ENCODE results near the gene OR1N1.
"Not testable (repeated sequence)": the region's sequence is repeated elsewhere in the genome, so short reads cannot be mapped to it uniquely, and the experiment has no call there.

OR1N1 gene

GRCh38 chr9:122527193-122527592 is at the start of gene OR1N1:
Gene OR1N1, minus strand, starts transcription at chr9:122527293. Its CDS starts 0 bp downstream, at chr9:122527293.
- no peak for DNase-seq (ENCODE audit: low spot score)

- no peak for DNase-seq (ENCODE audit: low spot score)
Observed at GRCh38 chr9:122572456-122572855, 45.4 kb upstream of the OR1N1 start.

- DNase-seq (ENCODE audit: low spot score) = no peak
Observed at GRCh38 chr9:122567901-122568300, 40.8 kb upstream of the OR1N1 start.

- DNase-seq (ENCODE audit: low spot score) = no peak
Observed at GRCh38 chr9:122562134-122562760, 35.2 kb upstream of the OR1N1 start.

- DNase-seq (ENCODE audit: low spot score) = no peak
Observed at GRCh38 chr9:122561446-122561845, 34.4 kb upstream of the OR1N1 start.

GRCh38 chr9:122552812-122553211 is 25.7 kb upstream of the OR1N1 start, which contains the start of gene OR1N2:
Gene OR1N2, plus strand, starts transcription at chr9:122553112. Its CDS starts 100 bp downstream, at chr9:122553212.
- peak; percentile 30 for DNase-seq (ENCODE audit: low spot score)

- DNase-seq (ENCODE audit: low spot score) = no peak
Observed at GRCh38 chr9:122551371-122551770, 24.3 kb upstream of the OR1N1 start.

- no peak for DNase-seq (ENCODE audit: low spot score)
Observed at GRCh38 chr9:122546196-122546595, 19.1 kb upstream of the OR1N1 start.

- DNase-seq (ENCODE audit: low spot score) = no peak
Observed at GRCh38 chr9:122538757-122539156, 11.7 kb upstream of the OR1N1 start.

GRCh38 chr9:122537066-122537465 is 10.0 kb upstream of the OR1N1 start:
- not testable (repeated sequence) for DNase-seq (ENCODE audit: low spot score)

- DNase-seq (ENCODE audit: low spot score) = no peak
Observed at GRCh38 chr9:122536134-122536533, 9.0 kb upstream of the OR1N1 start.

- DNase-seq (ENCODE audit: low spot score) = not testable (repeated sequence)
Observed at GRCh38 chr9:122531157-122531556, 4.1 kb upstream of the OR1N1 start.

GRCh38 chr9:122526602-122527001 is 491 bp downstream of the OR1N1 start:
- no peak for DNase-seq (ENCODE audit: low spot score)

- no peak for DNase-seq (ENCODE audit: low spot score)
Observed at GRCh38 chr9:122519376-122519775, 7.7 kb downstream of the OR1N1 start.

- no peak for DNase-seq (ENCODE audit: low spot score)
Observed at GRCh38 chr9:122518841-122519240, 8.3 kb downstream of the OR1N1 start, which contains the start of gene OR1J4. Gene OR1J4, plus strand, starts transcription at chr9:122519141. Its CDS starts 0 bp downstream, at chr9:122519141.

GRCh38 chr9:122518226-122518625 is 8.9 kb downstream of the OR1N1 start:
- DNase-seq (ENCODE audit: low spot score) = no peak

- DNase-seq (ENCODE audit: low spot score) = no peak
Observed at GRCh38 chr9:122510502-122510901, 16.6 kb downstream of the OR1N1 start, which contains the start of gene OR1J2. Gene OR1J2, plus strand, starts transcription at chr9:122510802. Its CDS starts 0 bp downstream, at chr9:122510802.

- no peak for DNase-seq (ENCODE audit: low spot score)
Observed at GRCh38 chr9:122506964-122507363, 20.1 kb downstream of the OR1N1 start.

- peak; percentile 13 for DNase-seq (ENCODE audit: low spot score)
Observed at GRCh38 chr9:122498883-122499288, 28.2 kb downstream of the OR1N1 start.

- no peak for DNase-seq (ENCODE audit: low spot score)
Observed at GRCh38 chr9:122479062-122479461, 48.0 kb downstream of the OR1N1 start.

- DNase-seq (ENCODE audit: low spot score) = no peak
Observed at GRCh38 chr9:122477826-122478225, 49.3 kb downstream of the OR1N1 start, which contains the start of gene OR1J1. Gene OR1J1, minus strand, starts transcription at chr9:122477926. Its CDS starts 0 bp downstream, at chr9:122477926.

- no peak for DNase-seq (ENCODE audit: low spot score)
Observed at GRCh38 chr9:122477346-122477745, 49.7 kb downstream of the OR1N1 start.
